Activated CD8-positive, alpha-beta memory T cell treated with anti-CD3 and anti-CD28 coated beads, Interleukin-2, amount 50 U/mL, for 24 hours (primary cell): ENCODE measurements around the gene ARL6IP5.
A peak's percentile ranks its signal among the peaks of the same experiment; 100 is the strongest.

Experiments
- DNase-seq: peaks from one replicate; pipeline ENCODE4 v3.0.0-alpha.2; 2020; ENCODE audit errors: extremely low read depth

The ARL6IP5 gene

DNA sequence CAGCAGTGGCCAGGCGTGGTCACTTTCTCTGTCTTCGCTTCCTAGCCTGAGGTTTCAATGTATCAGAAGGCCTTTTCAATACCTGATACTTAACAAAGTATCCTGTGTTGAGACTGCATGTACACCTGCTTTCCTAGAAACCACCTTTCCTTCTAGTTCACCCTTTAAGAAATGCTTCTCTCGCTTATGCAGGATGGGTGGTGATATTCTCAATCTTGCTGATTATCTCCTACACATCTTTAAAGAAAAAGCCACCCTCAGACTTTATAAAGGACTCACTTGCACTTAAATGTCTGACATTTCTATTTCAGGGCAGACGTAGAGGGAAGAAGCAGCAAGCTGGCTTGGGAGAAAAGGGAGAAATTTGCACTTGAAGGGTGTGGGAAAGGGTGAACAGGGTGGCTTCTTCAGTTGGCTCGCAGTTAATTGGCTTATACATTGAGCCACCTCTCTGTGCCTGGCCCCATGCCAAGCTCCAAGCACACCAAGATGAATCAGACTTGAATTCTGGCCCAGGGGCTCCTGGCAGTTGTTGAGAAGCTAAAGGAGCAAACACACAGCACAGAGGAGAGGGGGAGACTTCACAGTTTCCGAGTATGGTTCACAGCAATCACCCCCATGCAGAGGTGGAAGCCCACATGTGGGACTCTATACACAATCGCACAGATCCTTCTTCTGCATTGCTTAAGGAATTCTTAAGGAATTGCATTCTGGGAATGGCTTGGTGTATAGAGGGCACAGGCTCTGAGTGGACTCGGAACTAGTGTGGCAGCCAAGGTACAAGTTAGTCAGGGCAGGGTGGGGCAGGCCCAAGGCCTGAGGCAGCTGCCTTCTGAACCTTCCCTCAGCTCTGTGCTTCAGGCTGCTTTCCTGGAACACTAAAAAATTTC is 1.3 kb downstream of the ARL6IP5 start:
- peak; percentile 55 for DNase-seq

DNA sequence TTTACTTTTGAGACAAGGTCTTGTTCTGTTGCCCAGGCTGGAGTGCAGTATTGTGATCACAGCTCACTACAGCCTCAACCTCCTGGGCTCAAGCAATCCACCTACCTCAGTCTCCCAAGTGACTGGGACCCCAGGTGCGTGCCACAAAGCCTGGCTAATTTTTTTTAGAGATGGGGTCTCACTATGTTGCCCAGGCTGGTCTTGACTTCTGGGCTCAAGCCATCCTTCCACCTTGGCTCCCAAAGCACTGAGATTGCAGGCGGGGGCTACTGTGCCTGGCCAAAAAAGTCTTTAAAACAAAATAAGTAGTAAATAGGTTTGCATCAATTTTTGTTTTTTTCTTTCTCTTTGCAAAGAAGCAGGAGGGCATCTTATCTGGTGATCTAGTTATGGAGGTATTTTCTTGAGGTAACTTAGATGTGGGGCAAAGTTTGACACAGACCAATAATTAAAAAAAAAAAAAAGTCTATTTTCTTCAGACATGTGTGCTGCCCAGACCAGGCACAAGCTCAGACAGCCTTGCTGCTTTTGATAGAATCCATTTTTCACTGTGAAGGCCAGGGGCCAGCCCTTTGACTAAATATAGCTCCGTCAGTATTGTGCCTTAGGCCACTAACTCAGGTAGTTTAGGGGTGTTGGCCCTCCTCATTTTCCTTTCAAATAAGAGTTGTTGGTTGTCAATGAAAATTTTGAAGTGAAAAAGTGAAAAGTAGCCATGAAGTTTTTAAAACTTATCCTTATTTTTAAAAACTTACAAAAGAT is 2.5 kb downstream of the ARL6IP5 start:
- DNase-seq = no peak

GRCh38 chr3:69088063-69088462 is 3.3 kb downstream of the ARL6IP5 start:
- no peak for DNase-seq

DNA sequence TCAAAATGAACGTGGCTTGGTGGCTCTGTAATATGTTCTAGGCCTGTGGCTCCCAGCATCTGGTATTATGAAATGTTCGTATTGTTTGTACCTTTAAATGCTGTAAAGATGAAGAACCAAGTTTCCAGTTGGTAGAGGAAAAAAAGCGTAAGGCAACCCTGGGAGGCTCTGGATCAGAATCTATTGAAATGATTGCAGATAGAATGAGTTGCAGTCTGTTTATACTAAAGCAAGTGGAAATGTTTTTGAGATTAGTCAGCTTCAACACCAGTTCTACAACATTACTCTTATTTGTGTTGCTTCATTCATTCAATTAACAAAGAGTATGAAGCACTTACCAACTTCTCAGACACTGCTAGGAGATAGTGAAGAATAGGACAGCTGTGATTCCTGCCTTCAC is 5.3 kb downstream of the ARL6IP5 start:
- DNase-seq = no peak

GRCh38 chr3:69091389-69092029 is 6.8 kb downstream of the ARL6IP5 start:
- DNase-seq = no peak

GRCh38 chr3:69092030-69092516 is 7.3 kb downstream of the ARL6IP5 start:
- no peak for DNase-seq

DNA sequence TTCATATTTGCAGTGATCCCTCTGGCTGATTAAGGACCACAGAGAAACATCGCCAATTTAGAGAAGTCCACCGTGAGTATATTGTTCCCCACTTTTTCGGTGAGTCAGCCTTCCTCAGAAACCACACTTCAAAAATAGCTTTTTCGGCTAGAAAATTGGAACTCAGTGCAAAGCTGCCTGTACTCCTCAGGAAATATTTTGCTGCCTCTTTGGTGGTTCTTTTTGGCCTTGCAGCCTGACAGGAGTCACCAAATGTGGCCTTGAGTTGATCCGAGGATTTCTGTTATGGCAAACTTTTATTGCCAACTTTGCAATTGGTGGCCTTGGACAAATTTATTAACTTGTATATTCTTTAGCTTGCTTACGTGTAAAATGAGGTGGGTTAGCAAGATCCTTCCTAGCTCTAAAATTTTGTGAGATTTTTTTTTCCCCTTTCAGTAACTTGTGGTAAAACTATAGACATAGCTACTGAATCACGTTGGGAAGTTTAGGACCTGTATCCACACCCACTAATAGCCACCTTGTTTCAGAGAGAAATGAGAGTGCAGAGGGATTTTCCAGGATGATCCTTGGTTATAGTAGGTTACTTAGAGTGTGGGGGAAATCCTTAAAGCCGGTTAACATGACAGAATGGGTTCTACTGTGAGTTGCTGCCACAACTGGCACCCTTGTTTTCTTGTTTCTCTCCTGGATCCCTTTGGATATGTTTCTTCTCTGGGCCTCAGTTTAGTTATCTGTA is 9.9 kb downstream of the ARL6IP5 start:
- DNase-seq = no peak

DNA sequence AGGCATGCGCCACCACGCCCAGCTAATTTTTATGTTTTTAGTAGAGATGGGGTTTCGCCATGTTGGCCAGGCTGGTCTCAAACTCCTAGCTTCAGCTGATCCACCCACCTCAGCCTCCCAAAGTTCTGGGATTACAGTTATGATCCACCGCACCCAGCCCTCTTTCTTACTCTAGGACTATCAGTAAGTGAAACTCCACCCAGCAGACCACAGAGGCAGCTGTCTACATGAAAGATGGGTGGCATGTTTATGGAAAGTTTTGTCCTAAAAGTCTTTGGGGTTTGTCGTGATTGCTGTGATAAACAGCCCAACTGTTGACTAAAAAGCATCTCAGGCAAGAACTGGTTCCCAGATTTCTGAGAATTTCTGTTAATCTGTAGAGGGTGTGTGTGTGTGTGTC is 10.9 kb downstream of the ARL6IP5 start:
- no peak for DNase-seq

- no peak for DNase-seq
Measured at GRCh38 chr3:69096299-69096698, 11.6 kb downstream of the ARL6IP5 start.

- no peak for DNase-seq
Measured at GRCh38 chr3:69097407-69098086, 12.8 kb downstream of the ARL6IP5 start.

DNA sequence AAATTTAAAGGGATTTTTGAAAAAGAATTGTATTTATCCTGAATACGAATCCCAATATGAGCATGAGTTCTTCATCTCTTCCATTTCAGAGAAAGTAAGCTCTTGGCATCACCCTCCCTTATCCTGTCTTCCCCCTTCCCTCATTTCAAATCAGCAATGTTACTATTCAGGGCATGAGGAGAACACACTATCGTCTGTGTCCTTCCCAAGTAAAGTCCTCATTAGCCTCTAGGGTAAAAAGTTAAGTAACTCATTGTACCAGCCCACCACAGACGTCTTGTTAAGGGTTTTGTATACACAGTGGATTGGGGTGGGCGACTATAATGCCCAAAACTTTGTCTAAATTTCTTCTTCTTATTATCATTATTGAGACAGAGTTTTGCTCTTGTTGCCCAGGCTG is 14.8 kb downstream of the ARL6IP5 start:
- DNase-seq = no peak

- no peak for DNase-seq
Measured at GRCh38 chr3:69102384-69102783, 17.6 kb downstream of the ARL6IP5 start.

DNA sequence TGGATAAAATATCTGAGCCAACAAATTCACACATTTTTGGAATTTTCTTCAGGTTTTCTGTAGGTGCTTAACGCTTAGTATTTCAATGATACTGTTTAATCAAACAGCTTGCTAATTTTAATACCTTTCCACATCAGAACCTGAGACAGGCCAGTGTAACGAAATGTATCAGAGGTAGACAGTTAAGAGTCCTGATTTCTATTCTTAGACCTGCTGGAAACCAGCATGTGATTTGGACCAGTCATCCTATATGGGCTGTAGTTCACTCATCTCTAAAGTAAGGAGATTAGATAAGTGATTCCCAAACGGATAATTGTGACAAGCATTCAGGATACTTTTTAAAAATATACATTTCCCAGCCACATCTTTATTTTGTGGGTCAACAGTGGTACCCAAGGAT is 18.4 kb downstream of the ARL6IP5 start:
- no peak for DNase-seq

GRCh38 chr3:69104586-69104985 is 19.8 kb downstream of the ARL6IP5 start:
- DNase-seq = no peak

GRCh38 chr3:69105320-69105719 is 20.6 kb downstream of the ARL6IP5 start:
- no peak for DNase-seq

- no peak for DNase-seq
Measured at GRCh38 chr3:69107841-69108240, 23.1 kb downstream of the ARL6IP5 start.

GRCh38 chr3:69108811-69109210 is 24.1 kb downstream of the ARL6IP5 start:
- DNase-seq = no peak

DNA sequence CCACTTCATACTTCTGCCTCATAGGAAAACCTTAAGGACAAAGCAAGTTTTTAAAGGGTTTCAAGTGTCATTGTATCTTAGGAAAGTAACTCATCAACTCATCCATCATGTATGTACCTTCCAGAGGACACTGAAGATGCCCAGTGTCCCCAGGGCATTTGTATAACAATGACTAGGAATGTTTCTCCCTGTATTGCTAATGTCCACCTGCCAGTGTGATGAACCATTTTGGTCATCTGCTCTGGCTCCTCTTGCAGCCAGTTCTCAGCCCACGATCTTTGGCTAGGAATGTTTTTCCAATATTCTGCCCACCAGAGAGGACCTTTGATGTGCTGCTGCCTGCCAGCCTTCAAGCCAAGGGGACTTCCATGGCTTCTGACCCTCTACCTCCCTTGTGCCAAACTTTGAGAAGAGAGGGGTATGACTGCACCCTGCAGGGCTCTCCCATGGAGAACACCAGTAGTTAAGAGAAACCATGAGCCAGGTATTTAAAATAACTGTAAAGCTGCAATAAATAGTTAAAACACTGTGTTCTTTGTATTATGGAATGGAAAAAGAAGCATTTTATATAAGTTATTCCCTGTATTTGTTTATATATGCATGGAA is 26.3 kb downstream of the ARL6IP5 start:
- no peak for DNase-seq

- DNase-seq = no peak
Measured at GRCh38 chr3:69113536-69113935, 28.8 kb downstream of the ARL6IP5 start.

GRCh38 chr3:69115731-69116130 is 31.0 kb downstream of the ARL6IP5 start:
- no peak for DNase-seq

GRCh38 chr3:69116162-69116561 is 31.4 kb downstream of the ARL6IP5 start:
- no peak for DNase-seq
